Progenitor cell of endocrine pancreas (in vitro differentiated cells): Measurements from ENCODE around the gene HRAS. TPM values are rescaled to one million over a fixed set of nuclear protein-coding genes. Genes with fewer than 3 reads are reported as not detected.

ENCODE experiments used
- DNase-seq: peaks from one replicate; pipeline ENCODE4 v3.0.0; 2021; ENCODE audit warnings: low spot score; ENCODE audit not compliant: unreplicated experiment
- H3K27ac Mint-ChIP-seq: 2 replicates; pipeline ENCODE4 v1.8.0; 2021; ENCODE audit warnings: mild to moderate bottlenecking, moderate library complexity, mixed read lengths
- H3K27me3 Mint-ChIP-seq: 2 replicates; pipeline ENCODE4 v1.8.0; 2021; ENCODE audit warnings: mixed read lengths
- H3K36me3 Mint-ChIP-seq: 2 replicates; pipeline ENCODE4 v1.8.0; 2022; ENCODE audit warnings: mixed read lengths; ENCODE audit not compliant: insufficient read depth
- H3K4me1 Mint-ChIP-seq: 2 replicates; pipeline ENCODE4 v1.8.0; 2021; ENCODE audit warnings: low read depth, mixed read lengths
- H3K4me3 Mint-ChIP-seq: 2 replicates; pipeline ENCODE4 v1.8.0; 2021; ENCODE audit warnings: low read depth, mild to moderate bottlenecking, moderate library complexity, mixed read lengths
- H3K9me3 Mint-ChIP-seq: 2 replicates; pipeline ENCODE4 v1.8.0; 2021; ENCODE audit warnings: low read depth, mixed read lengths
- total RNA-seq: library from RNA; stranded (reverse); gene quantifications from 2 replicates; pipeline ENCODE4 v1.2.1, GENCODE V29; 2021
- TF ChIP-seq, protein P1 (sequence below): fragments of 200-600 bp; sonication (generic); IDR thresholded peaks from one replicate; pipeline ENCODE4 v1.5.0; 2021; ENCODE audit warnings: antibody characterized with exemption, mild to moderate bottlenecking; ENCODE audit not compliant: unreplicated experiment

Gene HRAS
- total RNA-seq, 1 donor from 2014 or later: 61.6 TPM

DNA sequence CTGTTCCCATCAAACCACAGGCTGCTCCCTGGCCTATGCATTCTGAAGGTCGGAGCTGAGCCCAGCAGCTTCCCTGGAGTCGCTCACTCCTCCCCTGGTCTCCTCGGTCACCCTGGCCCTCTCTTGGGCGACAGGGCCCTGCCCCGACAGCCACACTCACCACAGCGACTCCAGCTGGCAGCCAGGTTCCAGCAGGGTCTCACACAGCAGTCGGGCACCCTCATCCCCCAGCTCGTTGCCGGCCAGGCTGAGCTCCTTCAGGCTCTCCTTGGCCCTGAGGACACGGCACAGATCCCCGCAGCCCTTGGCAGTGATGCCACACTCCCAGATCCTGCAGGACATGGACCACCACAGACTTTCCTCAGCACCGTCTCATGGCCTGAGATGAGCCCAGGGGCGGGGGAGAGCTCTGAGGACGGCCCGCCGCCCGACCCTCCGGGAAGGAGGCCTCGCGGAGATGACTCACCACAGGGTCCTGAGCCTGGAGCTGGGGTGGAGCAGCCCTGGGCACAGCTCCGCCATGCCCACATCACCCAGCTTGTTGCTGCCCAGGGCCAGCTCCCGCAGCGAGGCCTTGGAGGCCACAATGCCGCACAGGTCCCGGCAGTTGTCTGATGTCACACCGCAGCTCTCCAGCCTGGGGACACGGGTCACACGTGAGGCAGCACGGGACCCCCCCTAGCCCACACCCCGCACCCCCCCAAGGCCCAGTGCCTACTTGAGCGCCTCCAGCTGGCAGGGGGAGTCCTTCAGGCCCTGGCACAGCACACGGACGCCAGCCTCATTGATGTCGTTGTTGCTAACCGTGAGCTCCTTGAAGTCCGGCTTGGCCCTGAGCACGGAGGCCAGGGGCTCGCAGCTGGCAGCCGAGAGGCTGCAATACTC lies 36.8 kb downstream of the HRAS start:
- peaks cover 23% of the 10 kb centered on the region for H3K36me3 Mint-ChIP-seq

DNA sequence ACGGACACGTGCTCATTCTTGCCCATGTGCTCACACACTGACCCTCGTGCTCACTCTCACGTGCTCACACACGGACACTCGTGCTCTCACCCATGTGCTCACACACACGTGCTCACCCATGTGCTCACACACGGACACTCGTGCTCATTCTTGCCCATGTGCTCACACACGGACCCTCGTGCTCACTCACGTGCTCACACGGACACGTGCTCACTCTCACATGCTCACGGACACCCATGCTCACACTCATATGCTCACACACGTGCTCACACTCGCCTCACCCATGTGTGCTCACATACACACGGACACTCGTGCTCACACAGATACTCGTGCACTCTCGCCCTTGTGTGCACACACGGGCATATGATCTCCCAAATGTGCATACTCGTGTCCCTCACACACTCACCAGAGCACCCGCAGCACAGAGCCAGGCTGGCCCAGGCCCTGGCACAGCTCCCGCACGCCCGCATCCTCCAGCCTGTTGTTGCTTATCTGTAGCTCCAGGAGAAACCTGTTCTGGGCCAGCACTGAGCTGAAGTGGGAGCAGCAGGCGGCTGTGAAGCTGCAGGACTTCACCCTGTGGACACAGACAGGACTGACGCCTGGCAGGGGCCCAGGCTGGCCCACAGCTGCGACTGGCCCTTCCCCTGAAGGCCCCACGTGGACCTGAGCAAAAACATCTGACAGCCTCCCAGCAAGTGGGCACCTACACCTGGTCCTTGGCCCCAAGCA lies 37.6 kb downstream of the HRAS start:
- no peak for DNase-seq
- TF ChIP-seq, protein P1, sequence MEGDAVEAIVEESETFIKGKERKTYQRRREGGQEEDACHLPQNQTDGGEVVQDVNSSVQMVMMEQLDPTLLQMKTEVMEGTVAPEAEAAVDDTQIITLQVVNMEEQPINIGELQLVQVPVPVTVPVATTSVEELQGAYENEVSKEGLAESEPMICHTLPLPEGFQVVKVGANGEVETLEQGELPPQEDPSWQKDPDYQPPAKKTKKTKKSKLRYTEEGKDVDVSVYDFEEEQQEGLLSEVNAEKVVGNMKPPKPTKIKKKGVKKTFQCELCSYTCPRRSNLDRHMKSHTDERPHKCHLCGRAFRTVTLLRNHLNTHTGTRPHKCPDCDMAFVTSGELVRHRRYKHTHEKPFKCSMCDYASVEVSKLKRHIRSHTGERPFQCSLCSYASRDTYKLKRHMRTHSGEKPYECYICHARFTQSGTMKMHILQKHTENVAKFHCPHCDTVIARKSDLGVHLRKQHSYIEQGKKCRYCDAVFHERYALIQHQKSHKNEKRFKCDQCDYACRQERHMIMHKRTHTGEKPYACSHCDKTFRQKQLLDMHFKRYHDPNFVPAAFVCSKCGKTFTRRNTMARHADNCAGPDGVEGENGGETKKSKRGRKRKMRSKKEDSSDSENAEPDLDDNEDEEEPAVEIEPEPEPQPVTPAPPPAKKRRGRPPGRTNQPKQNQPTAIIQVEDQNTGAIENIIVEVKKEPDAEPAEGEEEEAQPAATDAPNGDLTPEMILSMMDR: no peak
- Mint-ChIP-seq H3K36me3 (peaks cover 23% of the 10 kb centered on the region), H3K4me1 (no peaks in the 10 kb centered on the region), H3K27ac (peak overlapping the region; percentile 85), H3K4me3 (no peak overlapping the region), H3K27me3 (no peaks in the 10 kb centered on the region), H3K9me3 (no peaks in the 10 kb centered on the region)

More for the DNA sequence above, 36.8 kb downstream of the HRAS start:
- H3K27ac Mint-ChIP-seq: no peak overlapping the region
- H3K4me1 Mint-ChIP-seq: no peaks in the 10 kb centered on the region
- H3K4me3 Mint-ChIP-seq: no peak overlapping the region
- TF ChIP-seq, protein P1: no peak
- no peaks in the 10 kb centered on the region for H3K9me3 Mint-ChIP-seq
- no peaks in the 10 kb centered on the region for H3K27me3 Mint-ChIP-seq
- no peak for DNase-seq

DNA sequence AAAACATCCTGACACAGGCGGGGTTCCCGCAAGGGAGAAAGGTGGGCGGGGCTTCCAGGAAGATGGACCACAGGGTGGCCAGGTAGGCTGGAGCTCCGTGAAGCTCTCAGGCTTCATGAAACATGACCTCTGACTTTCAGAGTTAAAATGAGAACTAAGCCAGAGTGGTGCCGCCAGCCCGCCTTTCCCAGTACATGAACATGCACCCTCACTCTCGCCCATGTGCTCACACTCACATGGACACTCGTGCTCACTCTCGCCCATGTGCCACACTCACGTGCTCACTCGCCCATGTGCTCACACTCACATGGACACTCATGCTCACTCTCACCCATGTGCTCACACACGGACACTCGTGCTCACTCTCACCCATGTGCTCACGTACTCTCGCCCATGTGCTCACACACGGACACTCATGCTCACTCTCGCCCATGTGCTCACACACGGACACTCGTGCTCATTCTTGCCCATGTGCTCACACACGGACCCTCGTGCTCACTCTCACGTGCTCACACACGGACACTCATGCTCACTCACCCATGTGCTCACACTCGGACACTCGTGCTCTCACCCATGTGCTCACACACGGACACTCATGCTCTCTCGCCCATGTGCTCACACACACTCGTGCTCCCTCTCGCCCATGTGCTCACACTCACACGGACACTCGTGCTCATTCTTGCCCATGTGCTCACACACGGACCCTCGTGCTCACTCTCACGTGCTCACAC lies 38.4 kb downstream of the HRAS start:
- peaks cover 23% of the 10 kb centered on the region for H3K36me3 Mint-ChIP-seq
- H3K27me3 Mint-ChIP-seq: no peaks in the 10 kb centered on the region
- no peaks in the 10 kb centered on the region for H3K9me3 Mint-ChIP-seq
- peak overlapping the region; percentile 90 for H3K27ac Mint-ChIP-seq
- TF ChIP-seq, protein P1: no peak
- H3K4me1 Mint-ChIP-seq: no peaks in the 10 kb centered on the region
- no peak for DNase-seq
- H3K4me3 Mint-ChIP-seq: no peak overlapping the region

DNA sequence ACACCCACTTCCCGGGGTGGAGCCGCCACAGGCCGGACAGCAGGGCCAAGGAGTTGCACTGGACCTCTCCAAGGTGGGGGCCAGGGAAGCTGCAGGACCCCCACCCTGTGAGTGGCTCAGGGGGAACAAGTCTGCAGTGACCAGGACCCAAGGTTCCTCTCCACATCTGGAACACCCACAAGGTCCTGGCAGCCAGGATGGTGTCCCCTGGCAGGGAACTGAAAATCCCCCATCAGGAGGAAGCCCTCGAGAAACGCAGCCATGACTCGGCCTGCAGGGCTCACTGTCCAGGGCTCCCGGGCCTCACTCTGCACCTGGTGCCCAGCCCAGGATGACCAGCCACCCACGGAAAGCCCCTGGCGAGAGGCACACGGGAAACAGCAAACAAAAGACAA lies 39.8 kb downstream of the HRAS start:
- Mint-ChIP-seq H3K9me3 (no peaks in the 10 kb centered on the region), H3K4me3 (no peak overlapping the region), H3K27ac (peak overlapping the region; percentile 40), H3K27me3 (no peaks in the 10 kb centered on the region), H3K4me1 (no peaks in the 10 kb centered on the region), H3K36me3 (peaks cover 23% of the 10 kb centered on the region)
- TF ChIP-seq, protein P1: no peak
- DNase-seq: no peak
